H1 (cell line): Measurements from ENCODE around the gene SIPA1L3. TPM values are rescaled to one million over a fixed set of nuclear protein-coding genes. Genes with fewer than 3 reads are reported as not detected.

Source experiments
- KDM4A ChIP-seq: IDR thresholded peaks from one replicate; pipeline ENCODE4 v1.7.1; 2012; ENCODE audit warnings: low read depth, mild to moderate bottlenecking, moderate library complexity, low read length, inconsistent platforms; ENCODE audit not compliant: severe bottlenecking
- polyA plus RNA-seq, 7 experiments: library from polyadenylated mRNA; depleted of rRNA in 3 of 7; stranded (reverse) in 5 of 7; unstranded in 2 of 7; fragments of >200 nt in 5 of 7; fragments of 200-250 nt in 2 of 7; gene quantifications; 1 replicate in 5 of 7; 2 replicates in 1 of 7; 4 replicates in 1 of 7; pipeline versions ENCODE4 v1.2.1 to v1.2.3, GENCODE V29; 2011 to 2013; ENCODE audit warnings: missing spikeins in 2 of 7, mixed read lengths in 2 of 7
- total RNA-seq: library from RNA; stranded (reverse); fragmentation: NEBNext Ultra II Directional; extraction: Animal tissue kit (Norgen Biotek cat#: 25700); gene quantifications from 2 replicates; pipeline ENCODE4 v1.2.1, GENCODE V29; 2021
- TF ChIP-seq, protein P1 (sequence below), 3 experiments: IDR thresholded peaks; 1 replicate in 2 of 3; 2 replicates in 1 of 3; pipeline versions ENCODE4 v1.5.1 to v1.6.1; 2011; ENCODE audit warnings: low read length in 3 of 3, mild to moderate bottlenecking in 3 of 3, inconsistent platforms in 2 of 3, low read depth in 1 of 3, moderate library complexity in 1 of 3; ENCODE audit not compliant: insufficient read depth in 1 of 3; ENCODE audit errors: control extremely low read depth in 1 of 3

Gene SIPA1L3
- total and polyA plus RNA-seq, 2 of the 8 experiments (the other 6 are each of a cell fraction or from before 2014, with no cell fraction given), result 15.0 to 54.9 TPM

DNA sequence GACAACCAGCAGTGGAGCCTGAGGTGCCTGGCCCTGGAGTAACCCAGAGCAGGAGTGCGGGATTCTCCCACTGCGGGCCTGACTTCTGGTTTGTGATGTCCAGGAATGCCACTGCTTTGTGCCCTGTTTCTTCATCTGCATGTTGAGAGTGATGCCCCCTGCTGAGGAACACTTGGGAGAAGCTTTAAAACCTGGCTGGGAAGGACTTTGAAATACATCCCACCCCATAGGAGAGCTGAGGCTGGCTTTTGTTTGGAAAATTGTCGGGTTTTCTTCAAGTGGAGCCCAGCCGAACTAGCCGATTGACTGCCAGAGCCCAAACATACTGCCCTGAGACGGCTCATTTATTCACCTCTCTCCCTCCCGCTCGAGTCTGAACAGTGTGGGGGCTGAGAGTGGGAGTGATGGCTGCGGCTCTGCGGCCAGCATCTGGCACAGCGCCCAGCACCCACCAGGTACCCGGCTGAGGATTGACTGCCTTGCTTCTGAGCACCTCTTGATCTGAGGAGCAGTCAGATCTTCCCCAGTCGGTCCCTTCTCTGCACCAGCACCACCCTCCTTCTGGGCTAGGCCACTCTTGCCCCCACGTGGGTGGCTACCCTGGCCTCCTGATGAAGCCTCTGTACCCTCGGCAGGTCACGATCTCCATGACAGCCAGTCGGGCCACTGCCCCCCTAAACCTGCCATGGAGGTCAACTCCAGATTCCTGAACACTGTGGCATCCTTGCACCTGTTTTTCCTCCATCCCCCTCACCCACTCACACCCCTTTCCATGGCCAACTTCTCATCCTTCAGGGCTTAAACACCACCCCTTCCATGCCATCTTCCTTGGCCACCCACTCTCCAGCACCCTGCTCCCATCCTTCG is 148.9 kb downstream of the SIPA1L3 start (continued):
- TF ChIP-seq, protein P1, sequence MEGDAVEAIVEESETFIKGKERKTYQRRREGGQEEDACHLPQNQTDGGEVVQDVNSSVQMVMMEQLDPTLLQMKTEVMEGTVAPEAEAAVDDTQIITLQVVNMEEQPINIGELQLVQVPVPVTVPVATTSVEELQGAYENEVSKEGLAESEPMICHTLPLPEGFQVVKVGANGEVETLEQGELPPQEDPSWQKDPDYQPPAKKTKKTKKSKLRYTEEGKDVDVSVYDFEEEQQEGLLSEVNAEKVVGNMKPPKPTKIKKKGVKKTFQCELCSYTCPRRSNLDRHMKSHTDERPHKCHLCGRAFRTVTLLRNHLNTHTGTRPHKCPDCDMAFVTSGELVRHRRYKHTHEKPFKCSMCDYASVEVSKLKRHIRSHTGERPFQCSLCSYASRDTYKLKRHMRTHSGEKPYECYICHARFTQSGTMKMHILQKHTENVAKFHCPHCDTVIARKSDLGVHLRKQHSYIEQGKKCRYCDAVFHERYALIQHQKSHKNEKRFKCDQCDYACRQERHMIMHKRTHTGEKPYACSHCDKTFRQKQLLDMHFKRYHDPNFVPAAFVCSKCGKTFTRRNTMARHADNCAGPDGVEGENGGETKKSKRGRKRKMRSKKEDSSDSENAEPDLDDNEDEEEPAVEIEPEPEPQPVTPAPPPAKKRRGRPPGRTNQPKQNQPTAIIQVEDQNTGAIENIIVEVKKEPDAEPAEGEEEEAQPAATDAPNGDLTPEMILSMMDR (IDR thresholded peaks at IDR 0.05; ENCODE audit: control extremely low read depth in 1 of 3, insufficient read depth in 1 of 3, low read depth in 1 of 3, low read length in 3 of 3), result no peak
- TF ChIP-seq KDM4A, result peak; percentile 13
